OCI-LY7 (cell line): ENCODE measurements around the gene ZNF506. TPM values are rescaled to one million over a fixed set of nuclear protein-coding genes. Genes with fewer than 3 reads are reported as not detected.

Source experiments
- BruUV-seq: library from RNA; stranded (reverse); fragments of 400-500 nt; replicated peaks from 2 replicates; lab custom pipeline; 2021; lab: Mats Ljungman, UMichigan
- CTCF ChIA-PET: fragments of 300-600 bp; sonication (Branson Sonifier 250); formaldehyde crosslinking; loops from one replicate; lab custom pipeline; 2022; ENCODE audit warnings: antibody characterized with exemption; ENCODE audit not compliant: unreplicated experiment; lab: Charles Lee
- POLR2A ChIA-PET: fragments of 300-600 bp; sonication (Branson Sonifier 250); formaldehyde crosslinking; loops from one replicate; lab custom pipeline; 2022; ENCODE audit warnings: antibody characterized with exemption; lab: Charles Lee
- DNase-seq: peaks from one replicate; pipeline ENCODE4 v3.0.0-alpha.2; 2015; ENCODE audit warnings: low spot score
- H2AFZ ChIP-seq: fragments of 200-600 bp; sonication (generic), shearing (Covaris generic); 2 replicates; pipeline ENCODE4 v1.6.1; 2014; ENCODE audit warnings: mild to moderate bottlenecking, antibody characterized with exemption, low read length, moderate library complexity
- H3K27ac ChIP-seq: fragments of 200-600 bp; sonication (generic); 2 replicates; pipeline ENCODE4 v1.5.1; 2014; ENCODE audit warnings: mixed run types, low read depth, mild to moderate bottlenecking, moderate library complexity, low read length, inconsistent platforms; ENCODE audit not compliant: poor library complexity, severe bottlenecking
- H3K36me3 ChIP-seq: fragments of 200-600 bp; sonication (generic); 2 replicates; pipeline ENCODE4 v1.6.1; 2014; ENCODE audit warnings: mild to moderate bottlenecking, antibody characterized with exemption, low read length, moderate library complexity, mixed read lengths; ENCODE audit not compliant: insufficient read depth
- H3K4me1 ChIP-seq: fragments of 200-600 bp; sonication (generic); 2 replicates; pipeline ENCODE4 v1.5.1; 2014; ENCODE audit warnings: mild to moderate bottlenecking, low read length; ENCODE audit not compliant: insufficient read depth, poor library complexity, severe bottlenecking
- H3K4me2 ChIP-seq: fragments of 200-600 bp; sonication (generic); 2 replicates; pipeline ENCODE4 v1.6.1; 2014; ENCODE audit warnings: mild to moderate bottlenecking, low read length
- H3K4me3 ChIP-seq: fragments of 200-600 bp; sonication (generic); 2 replicates; pipeline ENCODE4 v1.5.1; 2014; ENCODE audit warnings: mild to moderate bottlenecking, low read depth, low read length; ENCODE audit not compliant: poor library complexity, severe bottlenecking
- H3K79me2 ChIP-seq: fragments of 200-600 bp; sonication (generic); 2 replicates; pipeline ENCODE4 v1.6.1; 2016; ENCODE audit warnings: low read depth, mild to moderate bottlenecking, low read length, moderate library complexity, mixed read lengths; ENCODE audit not compliant: insufficient read depth
- H3K9me2 ChIP-seq: fragments of 200-600 bp; sonication (generic); 2 replicates; pipeline ENCODE4 v1.6.1; 2016; ENCODE audit warnings: mild to moderate bottlenecking, low read length, mixed read lengths; ENCODE audit not compliant: insufficient read depth
- H3K9me3 ChIP-seq: fragments of 200-600 bp; sonication (generic); 2 replicates; pipeline ENCODE4 v1.6.1; 2014; ENCODE audit warnings: mild to moderate bottlenecking, mixed run types, low read length, mixed read lengths
- H4K20me1 ChIP-seq: fragments of 200-600 bp; sonication (generic); 2 replicates; pipeline ENCODE4 v1.6.1; 2014; ENCODE audit warnings: mild to moderate bottlenecking, antibody characterized with exemption, low read length, moderate library complexity, mixed read lengths; ENCODE audit not compliant: insufficient read depth
- EZH2phosphoT487 ChIP-seq: fragments of 200-600 bp; sonication (generic); IDR thresholded peaks from 2 replicates; pipeline ENCODE4 v1.6.1; 2018; ENCODE audit warnings: low read depth, borderline replicate concordance, mild to moderate bottlenecking, mixed run types, antibody characterized with exemption, low read length, moderate library complexity, mixed read lengths
- intact Hi-C: fragments of 100-400 bp; cut with micrococcal nuclease; formaldehyde crosslinking; loops from one replicate; pipeline ENCODE4 v1.10.0; 2022; ENCODE audit not compliant: unreplicated experiment
- total RNA-seq, 2 experiments: library from RNA; depleted of rRNA in 1 of 2; stranded (reverse); fragments of >200 nt in 1 of 2; shearing (Covaris generic) in 1 of 2; gene quantifications; 2 replicates each; pipeline ENCODE4 v1.2.3, GENCODE V29; 2014 to 2022
- TF ChIP-seq, protein P1 (sequence below): fragments of 200-600 bp; sonication (generic); conservative IDR thresholded peaks from 2 replicates; pipeline ENCODE4 v1.5.1; 2014; ENCODE audit warnings: mild to moderate bottlenecking, antibody characterized with exemption, low read length, moderate library complexity, mixed read lengths

Gene ZNF506
- total RNA-seq, 2 experiments from 2014 or later, result 29.7 to 36.4 TPM

DNA sequence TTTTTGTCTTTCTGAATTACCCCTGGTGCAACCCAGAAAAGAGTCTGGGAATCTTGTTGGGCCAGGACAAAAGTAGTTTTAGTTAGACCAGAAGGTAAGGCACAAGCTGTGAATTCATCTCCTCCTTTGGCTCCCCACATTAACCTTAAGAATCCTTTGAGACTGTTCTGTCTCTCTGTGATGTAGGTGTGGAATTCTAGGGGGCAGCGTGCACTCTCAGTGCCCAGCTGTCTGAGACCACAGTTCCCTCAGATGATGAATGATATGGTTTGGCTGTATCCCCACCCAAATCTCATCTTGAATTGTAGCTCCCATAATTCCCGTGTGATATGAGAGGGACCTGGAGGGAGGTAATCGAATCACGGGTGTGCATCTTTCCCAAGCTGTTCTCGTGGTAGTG is 43.9 kb downstream of the ZNF506 start:
- Histone ChIP-seq H3K4me3 (peak overlapping the region; percentile 78), H3K27ac (no peak overlapping the region), H4K20me1 (no peaks in the 10 kb centered on the region), H3K9me2 (no peaks in the 10 kb centered on the region), H3K9me3 (peaks cover 3% of the 10 kb centered on the region; the same call in 1 of the 2 replicates), H3K4me2 (peak overlapping the region; percentile 76), H2AFZ (no peak overlapping the region), H3K4me1 (peaks cover 23% of the 10 kb centered on the region), H3K36me3 (peaks cover 51% of the 10 kb centered on the region), H3K79me2 (peaks cover 13% of the 10 kb centered on the region; the same call in 1 of the 2 replicates)
- peak; percentile 14 for DNase-seq
- BruUV-seq, result no TSS peak
- no peak for TF ChIP-seq EZH2phosphoT487
- TF ChIP-seq, protein P1, sequence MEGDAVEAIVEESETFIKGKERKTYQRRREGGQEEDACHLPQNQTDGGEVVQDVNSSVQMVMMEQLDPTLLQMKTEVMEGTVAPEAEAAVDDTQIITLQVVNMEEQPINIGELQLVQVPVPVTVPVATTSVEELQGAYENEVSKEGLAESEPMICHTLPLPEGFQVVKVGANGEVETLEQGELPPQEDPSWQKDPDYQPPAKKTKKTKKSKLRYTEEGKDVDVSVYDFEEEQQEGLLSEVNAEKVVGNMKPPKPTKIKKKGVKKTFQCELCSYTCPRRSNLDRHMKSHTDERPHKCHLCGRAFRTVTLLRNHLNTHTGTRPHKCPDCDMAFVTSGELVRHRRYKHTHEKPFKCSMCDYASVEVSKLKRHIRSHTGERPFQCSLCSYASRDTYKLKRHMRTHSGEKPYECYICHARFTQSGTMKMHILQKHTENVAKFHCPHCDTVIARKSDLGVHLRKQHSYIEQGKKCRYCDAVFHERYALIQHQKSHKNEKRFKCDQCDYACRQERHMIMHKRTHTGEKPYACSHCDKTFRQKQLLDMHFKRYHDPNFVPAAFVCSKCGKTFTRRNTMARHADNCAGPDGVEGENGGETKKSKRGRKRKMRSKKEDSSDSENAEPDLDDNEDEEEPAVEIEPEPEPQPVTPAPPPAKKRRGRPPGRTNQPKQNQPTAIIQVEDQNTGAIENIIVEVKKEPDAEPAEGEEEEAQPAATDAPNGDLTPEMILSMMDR, result peak; percentile 57
- intact Hi-C loops, result loop anchor here (10.0 kb wide), 1 partner anchor 177 kb away; no protein-coding TSS in a partner anchor
- CTCF ChIA-PET, result no interaction called here
- POLR2A ChIA-PET, result interaction anchor here (0.6 kb wide), 1 partner anchor 60 kb away, joined by 3 read pairs; no protein-coding TSS in a partner anchor

DNA sequence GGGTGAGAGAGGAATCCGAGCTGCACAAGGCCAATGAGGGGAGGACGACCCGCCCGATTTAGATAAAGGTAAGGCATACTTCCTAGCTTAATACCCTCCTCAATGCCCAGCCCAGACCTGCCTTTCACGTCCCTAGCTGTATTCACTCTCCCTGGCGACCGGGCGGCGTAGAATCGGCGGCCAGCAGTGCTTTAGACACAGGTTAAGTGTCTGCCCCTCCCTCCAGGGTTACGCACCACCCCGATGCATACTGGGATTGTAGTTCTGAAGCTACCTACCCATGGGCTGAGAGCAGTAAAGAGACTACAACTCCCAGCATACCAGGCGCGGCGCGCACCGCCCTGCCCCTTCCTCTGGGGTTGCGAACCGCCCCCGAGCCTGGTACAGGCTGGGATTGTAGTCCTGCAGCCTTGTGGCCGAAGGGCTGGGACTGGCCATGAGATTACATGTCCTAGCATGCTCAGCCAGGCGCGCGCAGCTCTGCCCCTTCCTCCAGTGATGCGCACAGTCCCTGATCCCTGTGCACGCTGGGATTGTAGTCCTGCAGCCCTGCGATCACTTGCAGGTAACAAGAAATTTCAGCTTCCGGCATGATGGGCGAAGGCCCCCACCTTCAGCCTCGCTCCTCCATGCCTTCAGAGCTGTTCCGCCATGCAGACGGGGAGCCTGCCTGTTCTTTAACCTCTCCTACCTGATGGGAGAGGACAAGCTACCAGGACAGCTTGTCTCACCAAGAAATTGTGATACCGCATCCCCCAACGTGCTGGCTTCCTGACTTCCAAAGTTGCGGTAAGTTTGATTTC is 45.1 kb downstream of the ZNF506 start:
- peak overlapping the region; percentile 66 for H2AFZ ChIP-seq
- H3K79me2 ChIP-seq, result peaks cover 13% of the 10 kb centered on the region; the same call in 1 of the 2 replicates
- no TSS peak for BruUV-seq
- peaks cover 38% of the 10 kb centered on the region for H3K36me3 ChIP-seq
- peak; percentile 96 for DNase-seq
- no peaks in the 10 kb centered on the region for H3K9me2 ChIP-seq
- peak overlapping the region; percentile 78 for H3K4me3 ChIP-seq
- ChIA-PET POLR2A (interaction anchor here (0.6 to 1.8 kb wide), 16 partner anchors 8 to 1366 kb away, joined by 3 to 10 read pairs (median 4); partner anchors contain the start of genes ZNF253, ZNF506 and ZNF93), CTCF (interaction anchor here (0.7 to 1.1 kb wide), 2 partner anchors 44 to 108 kb away, joined by 3 read pairs; partner anchors contain the start of genes ZNF101 and ZNF14)
- H3K4me2 ChIP-seq, result peak overlapping the region; percentile 76
- peaks cover 23% of the 10 kb centered on the region for H3K4me1 ChIP-seq
- H4K20me1 ChIP-seq, result no peaks in the 10 kb centered on the region
- TF ChIP-seq, protein P1, result no peak
- TF ChIP-seq EZH2phosphoT487, result no peak
- intact Hi-C loops, result loop anchor here (1.0 to 10.0 kb wide), 2 partner anchors 113 to 178 kb away; partner anchors contain the start of gene ATP13A1
- H3K9me3 ChIP-seq, result peaks cover 3% of the 10 kb centered on the region; the same call in 1 of the 2 replicates
- peak overlapping the region; percentile 6 for H3K27ac ChIP-seq
